Activated naive CD8-positive, alpha-beta T cell treated with anti-CD3 and anti-CD28 coated beads, Interleukin-2, amount 10 ng/mL, durations not matched to agents 7 days and 5 days (primary cell): ENCODE data around the gene NOXA1. TPM values are rescaled to one million over a fixed set of nuclear protein-coding genes. Genes with fewer than 3 reads are reported as not detected.

Experiments
- ATAC-seq: fragments of 150-1000 bp; cut with Tn5 transposase; one replicate; pipeline ENCODE4 v1.10.0; 2021; ENCODE audit warnings: low read depth, moderate library complexity
- POLR2A ChIA-PET: fragments of 350-600 bp; sonication (Branson Sonifier 250); formaldehyde crosslinking; loops from one replicate; lab custom pipeline; 2021; ENCODE audit warnings: antibody characterized with exemption; lab: Charles Lee
- DNase-seq: peaks from one replicate; pipeline ENCODE4 v3.0.0; 2021
- H3K27ac Mint-ChIP-seq: one replicate; pipeline ENCODE4 v1.8.0; 2022; ENCODE audit warnings: mild to moderate bottlenecking, mixed read lengths
- H3K27me3 Mint-ChIP-seq: one replicate; pipeline ENCODE4 v1.8.0; 2022; ENCODE audit warnings: mild to moderate bottlenecking, moderate library complexity, mixed read lengths
- H3K36me3 Mint-ChIP-seq: one replicate; pipeline ENCODE4 v1.8.0; 2021; ENCODE audit warnings: mild to moderate bottlenecking, mixed read lengths
- H3K4me1 Mint-ChIP-seq: one replicate; pipeline ENCODE4 v1.8.0; 2021; ENCODE audit warnings: mixed read lengths
- H3K4me3 Mint-ChIP-seq: one replicate; pipeline ENCODE4 v1.8.0; 2022; ENCODE audit warnings: mild to moderate bottlenecking, moderate library complexity, mixed read lengths
- H3K9me3 Mint-ChIP-seq: one replicate; pipeline ENCODE4 v1.8.0; 2021; ENCODE audit warnings: mixed read lengths
- microRNA-seq: library from miRNA; unstranded; fragments of <30 nt; microRNA quantifications from one replicate; pipeline ENCODE4 v1.2.0, GENCODE V29; 2022
- total RNA-seq, 2 experiments: library from RNA; stranded (reverse); gene quantifications; one replicate each; pipeline ENCODE4 v1.2.3, GENCODE V29; 2021

Gene NOXA1
- total RNA-seq, 2 experiments from 2014 or later: 2.8 to 3.7 TPM

DNA sequence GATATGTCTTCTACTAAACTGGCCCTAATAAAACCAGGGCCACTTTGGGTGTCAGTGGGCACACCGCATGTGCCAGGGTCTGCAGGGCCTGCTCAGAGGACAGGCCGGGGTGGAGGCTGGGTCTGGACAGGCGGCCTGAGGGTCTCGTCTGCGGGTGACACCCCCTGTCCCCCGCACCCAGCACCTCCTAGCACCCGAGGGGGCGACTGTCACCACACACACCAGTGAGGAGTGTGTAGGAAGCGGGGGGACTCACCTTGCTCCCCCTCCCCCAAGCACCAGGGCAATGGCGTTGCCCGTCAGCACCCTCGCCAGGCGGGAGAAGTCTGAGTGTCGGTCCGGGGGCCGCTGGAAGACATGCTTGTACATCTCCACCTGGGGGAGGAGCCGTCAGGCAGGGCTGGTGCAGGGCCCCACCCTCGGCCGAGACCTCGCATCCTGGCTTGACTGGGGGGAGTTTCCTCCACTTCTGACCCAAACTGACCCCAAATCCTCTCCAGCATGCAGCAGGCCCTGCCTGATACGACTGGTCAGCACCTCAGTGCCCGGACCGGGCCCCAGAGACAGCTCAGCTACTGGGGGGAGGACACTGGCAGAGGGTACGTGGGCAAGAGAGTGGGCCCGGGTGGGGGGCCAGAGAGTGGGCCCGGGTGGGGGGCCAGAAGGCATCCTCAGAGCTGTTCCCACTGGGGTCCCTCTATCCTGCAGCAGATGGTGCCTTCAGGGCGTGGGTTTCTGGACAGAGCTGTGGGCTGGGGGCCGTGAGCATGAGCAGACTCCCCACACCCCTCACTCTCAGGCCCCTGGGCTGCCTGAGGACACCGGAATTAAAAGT, 54.8 kb downstream of the NOXA1 start:
- Mint-ChIP-seq H3K4me1 (peaks cover 8% of the 10 kb centered on the region), H3K27me3 (no peaks in the 10 kb centered on the region), H3K4me3 (no peak overlapping the region), H3K36me3 (peaks cover 10% of the 10 kb centered on the region), H3K9me3 (peaks cover 20% of the 10 kb centered on the region), H3K27ac (no peak overlapping the region)
- DNase-seq (no peak), ATAC-seq (no peak)
- POLR2A ChIA-PET: no interaction called here

DNA sequence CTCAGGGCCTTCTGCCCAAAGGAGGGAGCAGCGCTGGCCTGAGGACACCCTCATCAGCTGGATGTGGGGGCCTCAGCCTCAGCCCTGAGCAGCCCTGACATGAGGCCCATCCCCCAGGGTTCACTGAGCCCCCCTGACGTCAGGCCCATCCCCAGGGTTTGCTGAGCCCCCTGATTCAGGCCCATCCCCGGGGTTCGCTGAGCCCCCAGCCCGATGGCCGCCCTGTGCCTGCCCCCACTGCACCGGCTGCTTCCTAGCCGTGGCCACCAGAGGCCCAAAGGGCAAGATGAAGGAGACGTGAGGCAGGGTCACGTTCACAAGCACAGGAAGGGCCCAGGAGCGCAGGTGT, 55.4 kb downstream of the NOXA1 start:
- POLR2A ChIA-PET: no interaction called here
- Mint-ChIP-seq H3K27me3 (no peaks in the 10 kb centered on the region), H3K4me1 (peaks cover 8% of the 10 kb centered on the region), H3K36me3 (peaks cover 8% of the 10 kb centered on the region), H3K27ac (no peak overlapping the region), H3K4me3 (no peak overlapping the region), H3K9me3 (peaks cover 16% of the 10 kb centered on the region)
- DNase-seq (no peak), ATAC-seq (no peak)

DNA sequence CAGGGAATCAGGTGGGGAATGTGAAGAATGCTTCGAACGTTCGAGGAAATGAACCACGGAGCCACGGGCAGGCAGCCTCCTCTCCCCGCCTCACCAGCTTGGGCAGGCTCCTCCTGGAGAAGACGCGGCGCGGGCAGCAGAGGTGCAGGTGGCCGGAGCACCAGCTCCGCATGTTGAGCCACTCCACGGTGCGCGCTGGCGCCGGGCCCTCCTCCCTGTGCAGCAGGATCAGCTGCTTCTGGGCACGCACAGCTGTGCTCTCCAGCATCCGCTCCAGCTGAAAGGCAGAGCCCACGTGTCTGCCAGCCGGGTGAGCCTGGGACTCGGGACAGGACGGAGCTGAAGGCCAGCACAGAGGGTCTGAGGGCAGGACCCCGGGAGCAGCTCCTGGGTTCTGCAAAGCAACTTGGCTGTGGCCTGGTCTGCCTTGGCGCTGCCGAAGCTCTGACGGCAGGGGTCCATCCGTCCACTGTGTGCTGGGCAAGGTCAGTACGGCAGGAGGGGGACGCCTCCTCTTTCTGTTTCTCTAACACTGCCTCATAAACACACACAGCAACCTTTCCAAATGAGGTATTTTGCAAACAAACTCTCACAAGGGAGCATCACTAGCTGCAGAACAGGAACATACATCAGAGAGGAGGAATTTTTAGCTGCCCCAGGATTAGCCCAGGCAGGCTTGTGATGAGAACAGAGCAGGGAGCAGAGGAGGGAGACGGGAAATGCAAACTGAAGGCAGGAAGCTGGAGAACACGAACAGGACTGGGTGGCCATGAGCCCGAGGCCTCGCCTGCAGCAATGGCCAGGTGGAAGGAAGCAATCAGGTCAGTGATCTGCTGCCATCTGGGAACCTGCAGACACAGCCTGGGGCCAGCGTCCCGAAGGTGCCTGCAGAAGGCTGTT, 56.0 kb downstream of the NOXA1 start:
- Mint-ChIP-seq H3K27ac (no peak overlapping the region), H3K4me3 (no peak overlapping the region), H3K4me1 (peaks cover 8% of the 10 kb centered on the region), H3K9me3 (peaks cover 11% of the 10 kb centered on the region), H3K36me3 (peaks cover 8% of the 10 kb centered on the region), H3K27me3 (no peaks in the 10 kb centered on the region)
- POLR2A ChIA-PET: no interaction called here
- ATAC-seq (no peak), DNase-seq (no peak)

DNA sequence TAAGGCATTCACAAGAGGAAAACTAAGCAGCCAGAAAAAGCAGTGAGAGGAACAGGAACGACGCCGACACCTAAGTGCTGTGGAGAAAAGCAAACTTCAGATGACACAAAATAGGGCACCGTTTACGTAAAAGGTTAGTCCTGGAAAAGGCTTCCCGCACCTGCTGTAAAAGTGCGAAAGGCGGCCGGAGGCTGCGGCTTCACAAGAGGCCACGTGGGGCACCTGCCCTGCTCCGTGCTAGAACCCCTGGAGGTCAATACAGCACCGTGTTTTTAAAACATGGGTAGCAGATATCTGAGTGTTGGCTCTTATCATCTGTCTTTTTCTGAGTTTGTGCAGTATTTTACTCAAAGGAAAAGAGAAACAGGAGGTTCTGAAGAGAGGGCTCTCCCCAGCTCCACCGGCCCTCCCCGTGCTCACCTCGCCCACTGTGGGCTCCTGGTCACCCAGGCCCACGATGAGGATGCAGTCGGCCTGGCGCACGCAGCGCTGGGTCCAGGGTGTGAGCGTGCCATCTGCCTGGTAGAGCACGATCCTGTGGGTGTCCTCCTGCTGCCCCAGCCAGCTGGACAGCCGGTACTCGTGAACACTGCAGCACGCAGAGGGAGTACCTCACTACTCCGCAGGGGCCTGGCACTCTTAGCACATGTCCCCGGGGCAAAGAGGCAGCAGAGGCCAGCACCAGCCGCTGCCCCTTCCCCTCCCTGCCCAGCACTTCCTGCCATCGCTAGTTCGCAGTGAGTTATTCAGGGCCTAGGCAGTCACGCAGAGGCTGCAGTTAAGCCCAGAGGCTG, 56.9 kb downstream of the NOXA1 start:
- H3K4me1 Mint-ChIP-seq: peaks cover 8% of the 10 kb centered on the region
- H3K36me3 Mint-ChIP-seq: peaks cover 8% of the 10 kb centered on the region
- H3K27ac Mint-ChIP-seq: no peak overlapping the region
- DNase-seq: no peak
- ATAC-seq: no peak
- H3K9me3 Mint-ChIP-seq: peaks cover 8% of the 10 kb centered on the region
- POLR2A ChIA-PET: no interaction called here
- H3K27me3 Mint-ChIP-seq: no peaks in the 10 kb centered on the region
- H3K4me3 Mint-ChIP-seq: no peak overlapping the region

DNA sequence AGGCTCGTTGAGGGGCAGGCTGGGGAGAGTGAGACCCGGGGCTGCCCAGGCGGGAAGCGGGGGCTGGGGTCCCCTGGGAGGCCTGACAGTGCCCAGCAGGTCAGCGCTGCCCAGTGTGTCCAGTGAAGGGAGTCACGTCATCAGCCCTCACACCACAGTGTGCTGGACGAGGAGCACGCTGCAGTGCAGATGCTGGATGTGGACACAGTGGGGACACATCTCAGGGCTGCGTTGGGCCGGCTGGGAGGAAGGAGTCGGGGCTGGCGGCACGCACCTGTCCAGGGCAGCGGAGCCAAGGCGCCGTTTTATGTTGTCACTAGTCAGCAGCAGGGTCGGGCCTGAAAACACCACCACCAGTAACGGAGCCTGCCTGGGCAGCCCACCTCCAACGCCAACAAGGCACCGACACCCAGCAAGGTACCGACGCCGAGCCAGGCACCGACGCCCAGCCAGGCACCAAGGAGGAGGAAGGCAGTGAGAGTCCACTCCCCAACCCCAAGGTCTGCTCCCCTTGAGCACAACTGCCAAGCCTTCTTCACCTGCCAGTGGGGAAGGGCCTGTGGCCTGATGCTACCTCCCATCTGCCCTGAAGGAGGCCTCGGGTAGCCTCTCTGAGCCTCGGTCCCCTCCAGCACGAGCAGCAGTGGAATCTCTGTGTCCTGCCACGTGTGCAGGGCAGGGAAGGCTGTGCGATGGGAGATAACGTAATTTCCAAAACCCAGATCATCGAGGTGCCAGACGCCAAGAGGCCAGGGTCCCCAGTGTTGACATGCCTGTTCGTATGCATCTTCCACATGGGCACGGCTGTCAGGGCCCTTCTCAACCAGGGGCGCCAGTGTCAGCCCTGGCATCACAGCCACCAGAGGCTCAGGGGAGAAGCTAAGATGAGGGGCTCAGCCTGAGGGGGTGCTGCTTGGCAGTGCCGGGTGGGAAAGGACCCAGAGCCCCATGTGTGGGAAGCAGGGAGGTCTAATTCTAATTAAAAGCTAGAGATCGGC, 57.8 kb downstream of the NOXA1 start:
- DNase-seq: no peak
- Mint-ChIP-seq H3K4me3 (no peak overlapping the region), H3K27me3 (no peaks in the 10 kb centered on the region), H3K4me1 (peaks cover 8% of the 10 kb centered on the region), H3K9me3 (peaks cover 4% of the 10 kb centered on the region), H3K27ac (no peak overlapping the region), H3K36me3 (peaks cover 4% of the 10 kb centered on the region)
- no peak for ATAC-seq
- POLR2A ChIA-PET: no interaction called here

DNA sequence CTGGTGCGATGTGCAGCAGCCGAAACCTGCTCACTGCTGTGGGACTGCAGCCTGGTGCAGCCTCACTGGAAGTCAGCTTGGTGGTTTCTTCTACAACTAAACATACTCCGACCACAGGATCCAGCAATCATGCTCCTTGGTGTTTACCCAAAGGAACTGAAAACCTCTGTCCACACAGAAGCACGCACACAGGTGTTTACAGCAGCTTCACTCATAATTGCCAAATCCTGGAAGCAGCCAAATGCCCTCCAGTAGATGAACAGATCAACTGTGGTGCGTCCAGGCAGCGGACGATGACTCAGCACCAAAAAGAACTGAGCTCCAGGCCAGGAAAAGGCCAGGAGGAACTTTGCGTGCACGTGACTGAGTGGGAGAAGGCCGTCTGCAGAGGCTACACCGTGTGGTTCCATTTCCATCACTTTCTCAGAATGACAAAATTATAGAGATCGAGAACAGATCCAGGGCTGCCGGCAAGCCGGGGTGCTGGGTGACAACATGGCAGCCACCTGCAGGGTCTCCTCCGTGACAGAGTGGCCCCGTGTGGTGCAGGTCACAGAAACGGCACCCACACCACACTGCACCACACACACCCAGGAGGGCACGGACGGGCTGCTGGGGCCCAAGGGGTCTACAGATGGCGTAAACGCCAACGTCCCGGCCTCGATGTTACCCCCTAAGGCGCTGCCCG, 59.0 kb downstream of the NOXA1 start:
- DNase-seq (no peak), ATAC-seq (no peak)
- Mint-ChIP-seq H3K4me1 (peaks cover 8% of the 10 kb centered on the region), H3K4me3 (no peak overlapping the region), H3K36me3 (no peaks in the 10 kb centered on the region), H3K9me3 (no peaks in the 10 kb centered on the region), H3K27me3 (no peaks in the 10 kb centered on the region), H3K27ac (no peak overlapping the region)
- POLR2A ChIA-PET: no interaction called here

Small RNAs within 50 kb of the gene (microRNA-seq; reads per million reads assigned to microRNA genes)
- gene MIR7114: not detected

Other genes with a start within 250 kb of the NOXA1 start
- 10 to 100 TPM; 84.2 to 87.8 TPM for gene ANAPC2, start 234.8 kb upstream of the NOXA1 start, total RNA-seq
- gene SSNA1, start 234.7 kb upstream of the NOXA1 start, total RNA-seq: 10 to 100 TPM; 62.4 to 65.2 TPM
- gene TPRN, start 222.7 kb upstream of the NOXA1 start, total RNA-seq: 10 to 100 TPM; 11.2 to 14.7 TPM
- 10 to 100 TPM; 37.4 to 39.4 TPM for gene TMEM203, start 217.7 kb upstream of the NOXA1 start, total RNA-seq
- 10 to 100 TPM; 38.8 to 39.8 TPM for gene NDOR1, start 217.7 kb upstream of the NOXA1 start, total RNA-seq
- gene RNF208, start 201.2 kb upstream of the NOXA1 start, total RNA-seq: 1 to 10 TPM; 5.0 to 7.2 TPM
- gene CYSRT1, start 198.2 kb upstream of the NOXA1 start, total RNA-seq: under 1 TPM; 0.45 to 0.55 TPM
- gene RNF224, start 195.9 kb upstream of the NOXA1 start, total RNA-seq: not detected
- gene SLC34A3, start 192.5 kb upstream of the NOXA1 start, total RNA-seq: not detected
- gene TUBB4B, start 182.1 kb upstream of the NOXA1 start, total RNA-seq: 100 to 1,000 TPM; 241 to 249 TPM
- not detected for gene STPG3, start 172.1 kb upstream of the NOXA1 start, total RNA-seq
- gene NELFB, start 168.1 kb upstream of the NOXA1 start, total RNA-seq: 10 to 100 TPM; 58.7 to 63.1 TPM
- 1 to 10 TPM; 8.1 to 8.2 TPM for gene TOR4A, start 145.7 kb upstream of the NOXA1 start, total RNA-seq
- 1 to 10 TPM; 1.2 to 1.7 TPM for gene NRARP, start 121.1 kb upstream of the NOXA1 start, total RNA-seq
- 10 to 100 TPM; 23.4 to 24.7 TPM for gene EXD3, start 231 bp upstream of the NOXA1 start, total RNA-seq
- gene ENTPD8, start 18.0 kb downstream of the NOXA1 start, total RNA-seq: not detected
- 10 to 100 TPM; 54.3 to 58.4 TPM for gene NSMF, start 35.9 kb downstream of the NOXA1 start, total RNA-seq
- gene PNPLA7, start 127.0 kb downstream of the NOXA1 start, total RNA-seq: 1 to 10 TPM; 5.6 to 7.0 TPM
- gene MRPL41, start 128.5 kb downstream of the NOXA1 start, total RNA-seq: 10 to 100 TPM; 58.8 to 64.4 TPM
- gene DPH7, start 155.5 kb downstream of the NOXA1 start, total RNA-seq: 10 to 100 TPM; 49.1 to 49.2 TPM
- 10 to 100 TPM; 31.3 to 33.0 TPM for gene ZMYND19, start 167.1 kb downstream of the NOXA1 start, total RNA-seq
- 10 to 100 TPM; 62.8 to 64.6 TPM for gene ARRDC1, start 182.3 kb downstream of the NOXA1 start, total RNA-seq
- 100 to 1,000 TPM; 111 to 118 TPM for gene EHMT1, start 195.6 kb downstream of the NOXA1 start, total RNA-seq